ENCODE measurements around the gene HIPK3. TPM values are rescaled to one million over a fixed set of nuclear protein-coding genes. Genes with fewer than 3 reads are reported as not detected.

The HIPK3 gene
- polyA plus RNA-seq, 1 donor (not counting 4 experiments of a cell fraction or from before 2014, with no cell fraction given), result 37.3 TPM

DNA sequence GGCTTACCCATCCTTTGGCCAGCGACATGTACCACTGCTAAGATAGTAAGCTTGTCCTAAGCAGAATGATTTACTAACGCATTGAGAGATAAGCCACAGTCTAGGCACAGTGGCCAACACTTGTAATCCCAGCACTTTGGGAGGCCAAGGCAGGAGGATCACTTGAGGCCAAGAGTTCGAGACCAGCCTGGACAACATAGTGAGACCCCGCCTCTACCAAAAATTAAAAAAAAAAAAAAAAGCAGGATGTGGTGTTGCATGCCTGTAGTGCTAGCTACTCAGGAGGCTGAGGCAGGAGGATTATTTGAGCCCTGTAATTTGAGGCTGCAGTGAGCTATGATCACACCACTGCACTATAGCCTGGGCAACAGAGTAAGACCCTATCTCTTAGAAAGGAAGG lies 93.1 kb downstream of the HIPK3 start:
- Histone ChIP-seq H2AFZ (ENCODE audit: control insufficient read depth, low read length) (no peak overlapping the region), H3K27ac (ENCODE audit: control insufficient read depth, insufficient read depth, low read length) (no peak overlapping the region), H4K20me1 (ENCODE audit: control insufficient read depth, extremely low read depth, insufficient read depth, low read length) (no peaks in the 10 kb centered on the region), H3K9ac (ENCODE audit: control insufficient read depth, extremely low read depth, insufficient read depth, low read length) (no peak overlapping the region), H3K9me1 (ENCODE audit: control insufficient read depth, extremely low read depth, insufficient read depth, low read length) (no peaks in the 10 kb centered on the region), H3K27me3 (ENCODE audit: control insufficient read depth, extremely low read depth, insufficient read depth, low read length) (no peaks in the 10 kb centered on the region), H3K9me3 (ENCODE audit: control insufficient read depth, low read depth, low read length) (no peaks in the 10 kb centered on the region), H3K36me3 (ENCODE audit: control insufficient read depth in 2 of 2, extremely low read depth in 1 of 2, insufficient read depth in 2 of 2, low read length in 2 of 2) (peaks cover 7 to 29% of the 10 kb centered on the region in 2 experiments), H3K4me1 (ENCODE audit: control insufficient read depth, extremely low read depth, insufficient read depth, low read length) (no peaks in the 10 kb centered on the region), H3K4me2 (ENCODE audit: control insufficient read depth, extremely low read depth, insufficient read depth, low read depth, low read length) (no peak overlapping the region), H3K79me2 (ENCODE audit: control insufficient read depth, insufficient read depth, low read length) (no peaks in the 10 kb centered on the region), H3K4me3 (ENCODE audit: control insufficient read depth in 2 of 3, extremely low read depth in 1 of 3, insufficient read depth in 2 of 3, low read depth in 1 of 3, low read length in 3 of 3) (no peak overlapping the region)
- TF ChIP-seq, protein P1, sequence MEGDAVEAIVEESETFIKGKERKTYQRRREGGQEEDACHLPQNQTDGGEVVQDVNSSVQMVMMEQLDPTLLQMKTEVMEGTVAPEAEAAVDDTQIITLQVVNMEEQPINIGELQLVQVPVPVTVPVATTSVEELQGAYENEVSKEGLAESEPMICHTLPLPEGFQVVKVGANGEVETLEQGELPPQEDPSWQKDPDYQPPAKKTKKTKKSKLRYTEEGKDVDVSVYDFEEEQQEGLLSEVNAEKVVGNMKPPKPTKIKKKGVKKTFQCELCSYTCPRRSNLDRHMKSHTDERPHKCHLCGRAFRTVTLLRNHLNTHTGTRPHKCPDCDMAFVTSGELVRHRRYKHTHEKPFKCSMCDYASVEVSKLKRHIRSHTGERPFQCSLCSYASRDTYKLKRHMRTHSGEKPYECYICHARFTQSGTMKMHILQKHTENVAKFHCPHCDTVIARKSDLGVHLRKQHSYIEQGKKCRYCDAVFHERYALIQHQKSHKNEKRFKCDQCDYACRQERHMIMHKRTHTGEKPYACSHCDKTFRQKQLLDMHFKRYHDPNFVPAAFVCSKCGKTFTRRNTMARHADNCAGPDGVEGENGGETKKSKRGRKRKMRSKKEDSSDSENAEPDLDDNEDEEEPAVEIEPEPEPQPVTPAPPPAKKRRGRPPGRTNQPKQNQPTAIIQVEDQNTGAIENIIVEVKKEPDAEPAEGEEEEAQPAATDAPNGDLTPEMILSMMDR (optimal IDR thresholded peaks at IDR 0.05 in 1 of 3, IDR thresholded peaks at IDR 0.05 in 1 of 3, conservative IDR thresholded peaks at IDR 0.05 in 1 of 3; ENCODE audit: extremely low read depth in 1 of 3, insufficient read depth in 2 of 3, low read length in 3 of 3), result no peak
- no peak for TF ChIP-seq EZH2 (IDR thresholded peaks at IDR 0.05; ENCODE audit: low read length)
- dilution Hi-C loops (cut with MboI; ENCODE audit: extremely low pct_ligation_motif_present, low sequenced_read_pairs), result no loop called here
- DNase-seq (ENCODE audit: low read depth, low spot score) (no peak), FAIRE-seq (no peak)

DNA sequence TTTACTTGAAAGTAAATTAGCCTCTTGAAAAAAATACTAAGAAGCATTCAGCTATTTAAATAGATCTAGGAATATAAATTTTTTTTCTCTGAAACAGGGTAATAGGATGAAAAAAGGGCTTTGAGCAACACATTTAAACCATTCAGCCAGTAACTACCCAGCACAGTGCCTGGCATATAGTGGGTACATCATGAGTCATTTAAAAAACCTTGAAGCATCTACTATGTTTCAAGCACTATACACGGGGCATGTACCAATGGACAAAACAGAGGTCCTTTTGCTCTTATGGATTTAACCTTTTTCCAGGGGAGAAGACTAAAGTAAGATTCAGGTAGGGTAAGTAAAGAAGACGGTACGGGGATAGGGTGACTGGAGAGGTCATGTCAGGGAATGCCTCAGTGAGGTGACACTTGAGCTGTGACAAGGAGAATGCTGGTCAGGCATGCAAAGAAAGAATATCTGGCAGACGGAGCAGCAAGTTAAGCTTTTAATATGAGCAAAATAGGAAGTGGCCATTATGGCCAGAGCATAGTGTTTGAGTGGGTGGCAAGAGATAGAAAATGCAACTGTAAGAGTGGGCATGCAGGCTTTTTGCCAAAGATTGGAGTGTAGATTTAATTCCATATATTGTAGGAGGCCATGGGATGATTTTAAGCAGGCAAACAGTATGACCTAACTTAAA lies 101.1 kb downstream of the HIPK3 start:
- TF ChIP-seq, protein P1 (optimal IDR thresholded peaks at IDR 0.05 in 1 of 3, IDR thresholded peaks at IDR 0.05 in 1 of 3, conservative IDR thresholded peaks at IDR 0.05 in 1 of 3; ENCODE audit: extremely low read depth in 1 of 3, insufficient read depth in 2 of 3, low read length in 3 of 3), result no peak
- TF ChIP-seq EZH2 (IDR thresholded peaks at IDR 0.05; ENCODE audit: low read length), result no peak
- Histone ChIP-seq H3K9me1 (ENCODE audit: control insufficient read depth, extremely low read depth, insufficient read depth, low read length) (no peaks in the 10 kb centered on the region), H2AFZ (ENCODE audit: control insufficient read depth, low read length) (no peak overlapping the region), H3K4me2 (ENCODE audit: control insufficient read depth, extremely low read depth, insufficient read depth, low read depth, low read length) (no peak overlapping the region), H3K27ac (ENCODE audit: control insufficient read depth, insufficient read depth, low read length) (no peak overlapping the region), H4K20me1 (ENCODE audit: control insufficient read depth, extremely low read depth, insufficient read depth, low read length) (no peaks in the 10 kb centered on the region), H3K79me2 (ENCODE audit: control insufficient read depth, insufficient read depth, low read length) (no peaks in the 10 kb centered on the region), H3K4me3 (ENCODE audit: control insufficient read depth in 2 of 3, extremely low read depth in 1 of 3, insufficient read depth in 2 of 3, low read depth in 1 of 3, low read length in 3 of 3) (no peak overlapping the region), H3K36me3 (ENCODE audit: control insufficient read depth in 2 of 2, extremely low read depth in 1 of 2, insufficient read depth in 2 of 2, low read length in 2 of 2) (peaks cover 3% of the 10 kb centered on the region in 2 experiments), H3K4me1 (ENCODE audit: control insufficient read depth, extremely low read depth, insufficient read depth, low read length) (no peaks in the 10 kb centered on the region), H3K9me3 (ENCODE audit: control insufficient read depth, low read depth, low read length) (no peaks in the 10 kb centered on the region), H3K27me3 (ENCODE audit: control insufficient read depth, extremely low read depth, insufficient read depth, low read length) (no peaks in the 10 kb centered on the region), H3K9ac (ENCODE audit: control insufficient read depth, extremely low read depth, insufficient read depth, low read length) (no peak overlapping the region)
- dilution Hi-C loops (cut with MboI; ENCODE audit: extremely low pct_ligation_motif_present, low sequenced_read_pairs), result no loop called here
- FAIRE-seq (no peak), DNase-seq (ENCODE audit: low read depth, low spot score) (no peak)

All from keratinocyte (primary cell).